Stimulated activated CD8-positive, alpha-beta memory T cell treated with anti-CD3 and anti-CD28 coated beads, Interleukin-4, amount 100 ng/mL, for 1 hour (primary cell): ENCODE results near the gene LENG8.

Source experiments
- DNase-seq, 2 donors: peaks; one replicate each; pipeline ENCODE4 v3.0.0-alpha.2; 2020; ENCODE audit warnings: low read depth in 2 of 2, low spot score in 1 of 2

Gene LENG8

GRCh38 chr19:54448774-54449700 is at the start of gene LENG8:
LENG8 (plus strand) TSS chr19:54449199; CDS start chr19:54451345, 2,146 bp downstream.
- peak; percentile 94 to 95 for DNase-seq

- DNase-seq, result no peak
Observed at GRCh38 chr19:54400913-54401312, 48.1 kb upstream of the LENG8 start.

GRCh38 chr19:54403054-54403453 is 45.9 kb upstream of the LENG8 start:
- DNase-seq, result no peak

GRCh38 chr19:54405628-54406027 is 43.4 kb upstream of the LENG8 start:
- DNase-seq, result no peak

- DNase-seq, result no peak
Observed at GRCh38 chr19:54407780-54408179, 41.2 kb upstream of the LENG8 start.

- no peak for DNase-seq
Observed at GRCh38 chr19:54408456-54409026, 40.5 kb upstream of the LENG8 start.

- DNase-seq, result no peak
Observed at GRCh38 chr19:54411033-54411432, 38.0 kb upstream of the LENG8 start.

- no peak for DNase-seq
Observed at GRCh38 chr19:54412877-54413276, 36.1 kb upstream of the LENG8 start.

GRCh38 chr19:54414156-54414555 is 34.8 kb upstream of the LENG8 start:
- DNase-seq, result no peak

GRCh38 chr19:54415208-54415900 is 33.6 kb upstream of the LENG8 start, which contains the start of gene TTYH1:
TTYH1 (plus strand) TSS chr19:54415464; CDS start chr19:54415553, 89 bp downstream.
- no peak for DNase-seq

GRCh38 chr19:54415901-54416673 is 32.9 kb upstream of the LENG8 start:
- DNase-seq, result no peak

GRCh38 chr19:54416695-54417491 is 32.1 kb upstream of the LENG8 start:
- DNase-seq, result no peak

- no peak for DNase-seq
Observed at GRCh38 chr19:54418030-54418929, 30.7 kb upstream of the LENG8 start.

- no peak for DNase-seq
Observed at GRCh38 chr19:54418930-54419800, 29.8 kb upstream of the LENG8 start.

GRCh38 chr19:54420068-54420382 is 29.0 kb upstream of the LENG8 start:
- no peak for DNase-seq

- no peak for DNase-seq
Observed at GRCh38 chr19:54420383-54421168, 28.4 kb upstream of the LENG8 start.

GRCh38 chr19:54421169-54421516 is 27.9 kb upstream of the LENG8 start:
- DNase-seq, result no peak

- DNase-seq, result no peak
Observed at GRCh38 chr19:54421521-54421920, 27.5 kb upstream of the LENG8 start.
